Keratinocyte (primary cell): ENCODE results near the gene ARMC8. TPM values are rescaled to one million over a fixed set of nuclear protein-coding genes. Genes with fewer than 3 reads are reported as not detected.

ENCODE experiments used
- DNase-seq: peaks from one replicate; pipeline ENCODE4 v3.0.0-alpha.2; 2011; ENCODE audit warnings: low read depth, missing footprints, low spot score
- FAIRE-seq: peaks from 2 replicates; lab custom pipeline; 2011; peaks lifted over from hg19 to GRCh38; lab: Jason Lieb, UNC
- H2AFZ ChIP-seq: 2 replicates; pipeline ENCODE4 v1.6.0; 2012; ENCODE audit warnings: low read length, control low read depth, inconsistent platforms; ENCODE audit not compliant: control insufficient read depth
- H3K27ac ChIP-seq: 2 replicates; pipeline ENCODE4 v1.5.1; 2011; ENCODE audit warnings: low read length; ENCODE audit not compliant: control insufficient read depth, insufficient read depth
- H3K27me3 ChIP-seq: 3 replicates; pipeline ENCODE4 v1.6.0; 2011; ENCODE audit warnings: low read length; ENCODE audit not compliant: control insufficient read depth, insufficient read depth; ENCODE audit errors: extremely low read depth
- H3K36me3 ChIP-seq, 2 experiments: 2 replicates in 1 of 2; 3 replicates in 1 of 2; pipeline ENCODE4 v1.5.1; 2011; ENCODE audit warnings: low read length in 2 of 2, mild to moderate bottlenecking in 1 of 2; ENCODE audit not compliant: control insufficient read depth in 2 of 2, insufficient read depth in 2 of 2; ENCODE audit errors: extremely low read depth in 1 of 2
- H3K4me1 ChIP-seq: 3 replicates; pipeline ENCODE4 v1.5.1; 2011; ENCODE audit warnings: low read length; ENCODE audit not compliant: control insufficient read depth, insufficient read depth; ENCODE audit errors: extremely low read depth
- H3K4me2 ChIP-seq: 3 replicates; pipeline ENCODE4 v1.6.0; 2011; ENCODE audit warnings: low read depth, low read length; ENCODE audit not compliant: control insufficient read depth, insufficient read depth; ENCODE audit errors: extremely low read depth
- H3K4me3 ChIP-seq, 3 experiments: fragments of 200-600 bp in 1 of 3; sonication (generic) in 1 of 3; 2 replicates in 2 of 3; 3 replicates in 1 of 3; pipeline ENCODE4 v1.5.1; 2011 to 2016; ENCODE audit warnings: low read length in 3 of 3, mild to moderate bottlenecking in 3 of 3, control low read depth in 2 of 3, inconsistent platforms in 1 of 3, low read depth in 1 of 3, mixed read lengths in 1 of 3, mixed run types in 1 of 3, moderate library complexity in 1 of 3; ENCODE audit not compliant: control insufficient read depth in 2 of 3, insufficient read depth in 2 of 3; ENCODE audit errors: extremely low read depth in 1 of 3
- H3K79me2 ChIP-seq: 2 replicates; pipeline ENCODE4 v1.6.0; 2012; ENCODE audit warnings: low read length; ENCODE audit not compliant: control insufficient read depth, insufficient read depth
- H3K9ac ChIP-seq: 3 replicates; pipeline ENCODE4 v1.6.0; 2011; ENCODE audit warnings: low read length; ENCODE audit not compliant: control insufficient read depth, insufficient read depth; ENCODE audit errors: extremely low read depth
- H3K9me1 ChIP-seq: 3 replicates; pipeline ENCODE4 v1.6.0; 2011; ENCODE audit warnings: low read length; ENCODE audit not compliant: control insufficient read depth, insufficient read depth; ENCODE audit errors: extremely low read depth
- H3K9me3 ChIP-seq: 2 replicates; pipeline ENCODE4 v1.5.1; 2012; ENCODE audit warnings: low read depth, low read length; ENCODE audit not compliant: control insufficient read depth
- H4K20me1 ChIP-seq: 3 replicates; pipeline ENCODE4 v1.6.0; 2011; ENCODE audit warnings: low read length; ENCODE audit not compliant: control insufficient read depth, insufficient read depth; ENCODE audit errors: extremely low read depth
- CTCF ChIP-seq, 3 experiments: IDR thresholded peaks in 1 of 3; conservative IDR thresholded peaks in 1 of 3; optimal IDR thresholded peaks in 1 of 3; 2 replicates in 2 of 3; 3 replicates in 1 of 3; pipeline versions ENCODE3 to v1.5.1; 2011; ENCODE audit warnings: low read length in 3 of 3, mild to moderate bottlenecking in 3 of 3, moderate library complexity in 2 of 3, control low read depth in 1 of 3, inconsistent platforms in 1 of 3; ENCODE audit not compliant: insufficient read depth in 2 of 3; ENCODE audit errors: extremely low read depth in 1 of 3
- EZH2 ChIP-seq: IDR thresholded peaks from one replicate; pipeline ENCODE4 v1.6.1; 2012; ENCODE audit warnings: inconsistent platforms, mild to moderate bottlenecking, low read length, moderate library complexity
- dilution Hi-C: fragments of 300-500 bp; cut with MboI; formaldehyde crosslinking; loops from one replicate; pipeline ENCODE4 v1.7.0; 2020; ENCODE audit warnings: low sequenced_read_pairs; ENCODE audit not compliant: extremely low pct_ligation_motif_present
- polyA plus RNA-seq, 5 experiments: library from polyadenylated mRNA; depleted of rRNA in 3 of 5; stranded (reverse) in 3 of 5; stranded (forward) in 1 of 5; unstranded in 1 of 5; fragments of >200 nt; gene quantifications; 1 replicate in 1 of 5; 2 replicates in 3 of 5; 3 replicates in 1 of 5; pipeline versions ENCODE4 v1.2.1 to v1.2.3, GENCODE V29; 2011 to 2012; ENCODE audit warnings: missing spikeins in 2 of 5, low read depth in 1 of 5, low replicate concordance in 1 of 5

ARMC8 gene
- polyA plus RNA-seq, 1 donor (not counting 4 experiments of a cell fraction or from before 2014, with no cell fraction given): 50.8 TPM

- Histone ChIP-seq H3K27ac (peak overlapping the region; percentile 10), H3K4me2 (peak overlapping the region; percentile 84)
- dilution Hi-C loops: no loop called here
Observed at GRCh38 chr3:138328341-138328740, 141.2 kb downstream of the ARMC8 start.

GRCh38 chr3:138329127-138329983, 142.3 kb downstream of the ARMC8 start, which contains the start of gene NME9:
NME9 (minus strand) TSS chr3:138329851; CDS start chr3:138329335, 516 bp downstream.
- peak within 1 kb of the TSS; percentile 75 for H2AFZ ChIP-seq
- peaks cover 42% of the 10 kb centered on the region for H3K4me1 ChIP-seq
- H4K20me1 ChIP-seq: no peaks in the 10 kb centered on the region
- H3K4me2 ChIP-seq: peak within 1 kb of the TSS; percentile 84
- H3K9ac ChIP-seq: peak within 1 kb of the TSS; percentile 55
- no peak for FAIRE-seq
- H3K36me3 ChIP-seq: no peaks in the 10 kb centered on the region
- peak; percentile 35 for DNase-seq
- no peak for TF ChIP-seq EZH2
- TF ChIP-seq CTCF (optimal IDR thresholded peaks at IDR 0.05 in 1 of 3, IDR thresholded peaks at IDR 0.05 in 1 of 3, conservative IDR thresholded peaks at IDR 0.05 in 1 of 3; ENCODE audit: extremely low read depth in 1 of 3, insufficient read depth in 2 of 3, low read length in 3 of 3): peak; percentile 61 to 75 (median 68)
- H3K9me3 ChIP-seq: no peaks in the 10 kb centered on the region
- peak within 1 kb of the TSS; percentile 35 to 68 (median 67) for H3K4me3 ChIP-seq
- H3K27ac ChIP-seq: no peak within 1 kb of the TSS
- no peaks in the 10 kb centered on the region for H3K79me2 ChIP-seq
- no peaks in the 10 kb centered on the region for H3K9me1 ChIP-seq
- dilution Hi-C loops: no loop called here
- no peaks in the 10 kb centered on the region for H3K27me3 ChIP-seq

More at GRCh38 chr3:138328341-138328740, 141.2 kb downstream of the ARMC8 start:
- TF ChIP-seq EZH2: no peak
- peak in 2 of 3 experiments; percentile 6 to 9 for TF ChIP-seq CTCF (optimal IDR thresholded peaks at IDR 0.05 in 1 of 3, IDR thresholded peaks at IDR 0.05 in 1 of 3, conservative IDR thresholded peaks at IDR 0.05 in 1 of 3; ENCODE audit: extremely low read depth in 1 of 3, insufficient read depth in 2 of 3, low read length in 3 of 3)
- DNase-seq: no peak
- Histone ChIP-seq H3K79me2 (no peaks in the 10 kb centered on the region), H3K9me3 (no peaks in the 10 kb centered on the region), H3K4me3 (no peak overlapping the region), H3K4me1 (peaks cover 50% of the 10 kb centered on the region), H4K20me1 (no peaks in the 10 kb centered on the region), H2AFZ (no peak overlapping the region), H3K9ac (no peak overlapping the region), H3K27me3 (no peaks in the 10 kb centered on the region), H3K36me3 (no peaks in the 10 kb centered on the region), H3K9me1 (no peaks in the 10 kb centered on the region)
- no peak for FAIRE-seq
